Skeletal muscle tissue (tissue), 4 donors: ENCODE results near the gene ACO2. TPM values are rescaled to one million over a fixed set of nuclear protein-coding genes. Genes with fewer than 3 reads are reported as not detected.
"Not testable (repeated sequence)": the region's sequence is repeated elsewhere in the genome, so short reads cannot be mapped to it uniquely, and the experiment has no call there.

Experiments
- H3K27ac ChIP-seq: one replicate; pipeline ENCODE4 v1.7.0; 2013; ENCODE audit warnings: mild to moderate bottlenecking, low read depth, low read length, inconsistent platforms
- H3K27me3 ChIP-seq, 3 donors: one replicate each; pipeline ENCODE4 v1.7.0; 2013; ENCODE audit warnings: low read length in 3 of 3; ENCODE audit not compliant: control insufficient read depth in 3 of 3, insufficient read depth in 3 of 3
- H3K36me3 ChIP-seq, 3 donors: one replicate each; pipeline ENCODE4 v1.7.0; 2013; ENCODE audit warnings: low read length in 3 of 3; ENCODE audit not compliant: control insufficient read depth in 3 of 3, insufficient read depth in 3 of 3
- H3K4me1 ChIP-seq, 3 donors: one replicate each; pipeline ENCODE4 v1.7.0; 2013; ENCODE audit warnings: low read length in 3 of 3, mild to moderate bottlenecking in 3 of 3; ENCODE audit not compliant: control insufficient read depth in 3 of 3, insufficient read depth in 3 of 3
- H3K4me3 ChIP-seq, 3 donors: one replicate each; pipeline ENCODE4 v1.7.0; 2013; ENCODE audit warnings: low read length in 3 of 3
- H3K9ac ChIP-seq, 3 donors: one replicate each; pipeline ENCODE4 v1.7.0; 2013; ENCODE audit warnings: low read length in 3 of 3, mild to moderate bottlenecking in 3 of 3, moderate library complexity in 2 of 3, low read depth in 1 of 3
- H3K9me3 ChIP-seq, 3 donors: one replicate each; pipeline ENCODE4 v1.7.0; 2013; ENCODE audit warnings: low read length in 3 of 3; ENCODE audit not compliant: control insufficient read depth in 3 of 3
- total RNA-seq: library from RNA; depleted of rRNA; stranded (reverse); fragments of >200 nt; gene quantifications from one replicate; pipeline ENCODE4 v1.2.3, GENCODE V29; 2014
- donor health status: Osteomylitis.

The ACO2 gene
- total RNA-seq, 1 donor from 2014 or later, result 110 TPM

GRCh38 chr22:41572305-41572704 lies 103.4 kb downstream of the ACO2 start:
- H3K9me3 ChIP-seq, H3K27ac ChIP-seq, H3K27me3 ChIP-seq, H3K9ac ChIP-seq, H3K4me3 ChIP-seq, H3K36me3 ChIP-seq, H3K4me1 ChIP-seq: not testable (repeated sequence)

- Histone ChIP-seq H3K4me1 (no peaks in the 10 kb centered on the region), H3K9me3 (no peaks in the 10 kb centered on the region), H3K4me3 (no peak overlapping the region), H3K27ac (no peak overlapping the region), H3K36me3 (peaks cover 0 to 5% (median 4%) of the 10 kb centered on the region in 3 donors), H3K27me3 (no peaks in the 10 kb centered on the region), H3K9ac (no peak overlapping the region)
Observed at GRCh38 chr22:41573677-41574076, 104.8 kb downstream of the ACO2 start.

GRCh38 chr22:41574847-41575381 lies 106.0 kb downstream of the ACO2 start:
- H3K27ac ChIP-seq, result no peak overlapping the region
- H3K36me3 ChIP-seq, result peaks cover 0 to 8% (median 5%) of the 10 kb centered on the region in 3 donors
- H3K4me1 ChIP-seq, result no peaks in the 10 kb centered on the region
- H3K27me3 ChIP-seq, result no peaks in the 10 kb centered on the region
- H3K4me3 ChIP-seq, result no peak overlapping the region
- H3K9ac ChIP-seq, result peak overlapping the region in 1 of 3 donors; percentile 40
- H3K9me3 ChIP-seq, result no peaks in the 10 kb centered on the region

GRCh38 chr22:41575533-41575932 lies 106.6 kb downstream of the ACO2 start:
- Histone ChIP-seq H3K9me3 (no peaks in the 10 kb centered on the region), H3K9ac (no peak overlapping the region), H3K36me3 (peaks cover 0 to 13% (median 7%) of the 10 kb centered on the region in 3 donors), H3K27me3 (no peaks in the 10 kb centered on the region), H3K4me3 (no peak overlapping the region), H3K27ac (no peak overlapping the region), H3K4me1 (no peaks in the 10 kb centered on the region)

- Histone ChIP-seq H3K27me3 (no peaks in the 10 kb centered on the region), H3K9me3 (no peaks in the 10 kb centered on the region), H3K27ac (no peak overlapping the region), H3K36me3 (peaks cover 0 to 15% (median 7%) of the 10 kb centered on the region in 3 donors), H3K9ac (no peak overlapping the region), H3K4me1 (no peaks in the 10 kb centered on the region), H3K4me3 (no peak overlapping the region)
Observed at GRCh38 chr22:41576877-41577276, 108.0 kb downstream of the ACO2 start.

GRCh38 chr22:41578114-41578513 lies 109.2 kb downstream of the ACO2 start:
- Histone ChIP-seq H3K27ac (no peak overlapping the region), H3K36me3 (peaks cover 6 to 23% (median 14%) of the 10 kb centered on the region in 3 donors), H3K9ac (no peak overlapping the region), H3K4me1 (no peaks in the 10 kb centered on the region), H3K4me3 (no peak overlapping the region), H3K27me3 (no peaks in the 10 kb centered on the region), H3K9me3 (no peaks in the 10 kb centered on the region)

Other genes with a start within 250 kb of the ACO2 start
- 2.1 TPM for gene CHADL, start 228.2 kb upstream of the ACO2 start, total RNA-seq
- gene RANGAP1, start 182.9 kb upstream of the ACO2 start, total RNA-seq, result 10.4 TPM
- gene ZC3H7B, start 167.6 kb upstream of the ACO2 start, total RNA-seq, result 20.4 TPM
- gene TEF, start 87.2 kb upstream of the ACO2 start, total RNA-seq, result 12.5 TPM
- gene TOB2, start 22.3 kb upstream of the ACO2 start, total RNA-seq, result 15.1 TPM
- 43.8 TPM for gene PHF5A, start 425 bp upstream of the ACO2 start, total RNA-seq
- gene POLR3H, start 75.4 kb downstream of the ACO2 start, total RNA-seq, result 12.0 TPM
- 0.52 TPM for gene CSDC2, start 91.9 kb downstream of the ACO2 start, total RNA-seq
- 10.4 TPM for gene PMM1, start 120.7 kb downstream of the ACO2 start, total RNA-seq
- 5.7 TPM for gene DESI1, start 151.9 kb downstream of the ACO2 start, total RNA-seq
- 287 TPM for gene XRCC6, start 152.2 kb downstream of the ACO2 start, total RNA-seq
- gene SNU13, start 219.8 kb downstream of the ACO2 start, total RNA-seq, result 57.4 TPM
- 3.1 TPM for gene MEI1, start 230.4 kb downstream of the ACO2 start, total RNA-seq